ACC112 (cell line): ENCODE measurements around the gene NEURL4.

Experiments used
- H2AFZ ChIP-seq: fragments of 200-600 bp; sonication (generic); one replicate; pipeline ENCODE4 v1.6.0; 2017; ENCODE audit warnings: antibody characterized with exemption, low read length; ENCODE audit not compliant: unreplicated experiment
- H3K27ac ChIP-seq: fragments of 200-600 bp; sonication (generic); 2 replicates; pipeline ENCODE4 v1.5.1; 2014; ENCODE audit warnings: low read depth, mild to moderate bottlenecking, antibody characterized with exemption, low read length, moderate library complexity
- H3K27me3 ChIP-seq: fragments of 200-600 bp; sonication (generic); 2 replicates; pipeline ENCODE4 v1.6.1; 2014; ENCODE audit warnings: mild to moderate bottlenecking, antibody characterized with exemption, low read length, moderate library complexity, mixed read lengths; ENCODE audit not compliant: insufficient read depth
- H3K36me3 ChIP-seq: fragments of 200-600 bp; sonication (generic); 2 replicates; pipeline ENCODE4 v1.6.1; 2016; ENCODE audit warnings: mild to moderate bottlenecking, antibody characterized with exemption, low read length, moderate library complexity, mixed read lengths; ENCODE audit not compliant: insufficient read depth
- H3K4me1 ChIP-seq: fragments of 200-600 bp; sonication (generic); one replicate; pipeline ENCODE4 v1.6.1; 2016; ENCODE audit warnings: low read length, mixed read lengths; ENCODE audit not compliant: insufficient read depth, unreplicated experiment, control insufficient read depth
- H3K4me3 ChIP-seq: fragments of 200-600 bp; sonication (generic); 2 replicates; pipeline ENCODE4 v1.5.1; 2014; ENCODE audit warnings: mild to moderate bottlenecking, low read depth, low read length
- H3K79me2 ChIP-seq: fragments of 200-600 bp; sonication (generic); one replicate; pipeline ENCODE4 v1.6.0; 2016; ENCODE audit warnings: low read length; ENCODE audit not compliant: control insufficient read depth, unreplicated experiment, insufficient read depth

The NEURL4 gene

GRCh38 chr17:7323731-7324437 is 5.3 kb downstream of the NEURL4 start:
- no peak overlapping the region for H3K4me3 ChIP-seq
- H3K36me3 ChIP-seq = peaks cover 21% of the 10 kb centered on the region; the same call in 1 of the 2 replicates
- no peak overlapping the region for H2AFZ ChIP-seq

DNA sequence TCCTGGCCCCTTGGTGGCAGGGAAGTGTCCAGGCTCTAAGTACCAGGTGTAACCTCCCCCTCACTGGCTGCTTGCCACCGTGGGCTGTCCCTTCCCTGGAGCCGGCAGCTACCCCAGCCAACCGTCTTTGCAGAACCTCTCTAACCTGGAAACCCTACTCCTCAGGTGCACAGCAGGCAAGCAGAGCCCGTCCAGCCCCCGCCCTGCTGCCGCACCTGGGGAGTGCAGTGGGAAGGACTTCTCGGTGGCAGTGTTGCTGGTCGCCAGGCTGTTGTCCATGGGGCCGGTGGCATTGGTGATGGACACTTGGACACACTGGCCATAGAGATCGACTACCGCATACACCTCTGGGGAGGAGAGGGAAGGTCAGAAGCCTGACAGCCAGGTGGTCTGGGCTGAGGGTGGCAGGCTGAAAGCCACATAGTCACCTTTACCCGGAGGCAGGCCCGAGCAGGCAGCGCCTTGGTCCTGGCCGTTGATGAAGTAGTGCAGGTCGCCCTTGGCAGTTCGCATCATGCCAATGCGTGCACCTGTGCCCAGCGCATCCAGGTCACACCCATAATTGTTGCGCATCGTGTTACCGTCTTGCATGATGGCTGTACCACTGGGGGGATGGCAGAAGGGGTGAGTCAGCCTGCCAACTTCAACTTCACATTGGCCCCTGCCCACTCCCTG is 6.5 kb downstream of the NEURL4 start:
- no peak overlapping the region for H2AFZ ChIP-seq
- no peaks in the 10 kb centered on the region for H3K27me3 ChIP-seq
- peaks cover 2% of the 10 kb centered on the region for H3K4me1 ChIP-seq
- peaks cover 4% of the 10 kb centered on the region for H3K79me2 ChIP-seq
- H3K4me3 ChIP-seq = no peak overlapping the region
- no peak overlapping the region for H3K27ac ChIP-seq
- peaks cover 21% of the 10 kb centered on the region; the same call in 1 of the 2 replicates for H3K36me3 ChIP-seq

More at GRCh38 chr17:7323731-7324437, 5.3 kb downstream of the NEURL4 start:
- Histone ChIP-seq H3K79me2 (peaks cover 15% of the 10 kb centered on the region), H3K27me3 (no peaks in the 10 kb centered on the region), H3K27ac (no peak overlapping the region), H3K4me1 (peaks cover 10% of the 10 kb centered on the region)

- no peak overlapping the region for H3K4me3 ChIP-seq
- peaks cover 21% of the 10 kb centered on the region; the same call in 1 of the 2 replicates for H3K36me3 ChIP-seq
- H3K27me3 ChIP-seq = no peaks in the 10 kb centered on the region
- H3K27ac ChIP-seq = no peak overlapping the region
- no peak overlapping the region for H2AFZ ChIP-seq
- H3K79me2 ChIP-seq = no peaks in the 10 kb centered on the region
- no peaks in the 10 kb centered on the region for H3K4me1 ChIP-seq
These were observed 7.7 kb downstream of the NEURL4 start for GRCh38 chr17:7321466-7321865.

GRCh38 chr17:7318121-7318860 is 10.8 kb downstream of the NEURL4 start:
- Histone ChIP-seq H2AFZ (no peak overlapping the region), H3K4me1 (peaks cover 18% of the 10 kb centered on the region), H3K36me3 (peaks cover 17% of the 10 kb centered on the region; the same call in 1 of the 2 replicates), H3K27me3 (no peaks in the 10 kb centered on the region), H3K4me3 (no peak overlapping the region), H3K79me2 (peaks cover 5% of the 10 kb centered on the region), H3K27ac (no peak overlapping the region)

DNA sequence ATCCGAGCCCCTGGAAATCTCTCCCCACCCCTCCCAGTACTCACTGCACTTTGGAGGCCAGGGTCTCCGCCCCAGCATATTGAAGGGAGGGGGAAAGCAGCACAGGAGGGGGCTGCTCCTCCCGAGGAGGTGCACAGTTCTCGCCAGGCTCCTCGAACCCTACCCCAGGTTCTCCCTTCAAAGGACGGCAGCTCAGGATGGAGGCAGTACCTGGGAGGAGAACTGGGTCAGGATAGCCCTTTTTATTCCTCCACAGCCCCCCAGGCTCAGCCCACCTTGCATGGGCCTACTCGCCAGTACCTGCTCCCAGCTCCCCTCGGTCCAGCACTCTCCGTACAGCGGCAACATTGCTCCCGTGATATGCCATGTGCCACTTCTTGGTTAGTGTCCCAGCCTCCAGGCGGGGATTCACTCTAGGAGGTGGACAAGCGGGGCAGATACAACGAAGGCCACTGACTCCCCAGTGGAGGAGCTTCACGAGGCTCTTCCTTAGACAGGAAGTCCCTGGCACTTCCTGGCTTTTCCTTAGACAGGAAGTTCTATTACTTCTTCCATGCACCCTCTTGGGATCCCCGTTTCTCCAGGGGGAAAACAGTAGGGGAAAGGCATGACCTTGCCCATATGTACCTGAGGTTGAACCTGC is 11.9 kb downstream of the NEURL4 start:
- H3K4me1 ChIP-seq = peaks cover 24% of the 10 kb centered on the region
- H3K27ac ChIP-seq = no peak overlapping the region
- no peak overlapping the region for H3K4me3 ChIP-seq
- H2AFZ ChIP-seq = no peak overlapping the region
- H3K27me3 ChIP-seq = no peaks in the 10 kb centered on the region
- H3K79me2 ChIP-seq = peaks cover 14% of the 10 kb centered on the region
- peaks cover 18% of the 10 kb centered on the region; the same call in 1 of the 2 replicates for H3K36me3 ChIP-seq

GRCh38 chr17:7315570-7316235 is 13.4 kb downstream of the NEURL4 start:
- Histone ChIP-seq H3K27ac (peak overlapping the region; percentile 78), H3K4me3 (peak overlapping the region; percentile 92), H2AFZ (peak overlapping the region; percentile 12), H3K79me2 (peaks cover 25% of the 10 kb centered on the region), H3K4me1 (peaks cover 30% of the 10 kb centered on the region), H3K27me3 (no peaks in the 10 kb centered on the region), H3K36me3 (peaks cover 25% of the 10 kb centered on the region)

DNA sequence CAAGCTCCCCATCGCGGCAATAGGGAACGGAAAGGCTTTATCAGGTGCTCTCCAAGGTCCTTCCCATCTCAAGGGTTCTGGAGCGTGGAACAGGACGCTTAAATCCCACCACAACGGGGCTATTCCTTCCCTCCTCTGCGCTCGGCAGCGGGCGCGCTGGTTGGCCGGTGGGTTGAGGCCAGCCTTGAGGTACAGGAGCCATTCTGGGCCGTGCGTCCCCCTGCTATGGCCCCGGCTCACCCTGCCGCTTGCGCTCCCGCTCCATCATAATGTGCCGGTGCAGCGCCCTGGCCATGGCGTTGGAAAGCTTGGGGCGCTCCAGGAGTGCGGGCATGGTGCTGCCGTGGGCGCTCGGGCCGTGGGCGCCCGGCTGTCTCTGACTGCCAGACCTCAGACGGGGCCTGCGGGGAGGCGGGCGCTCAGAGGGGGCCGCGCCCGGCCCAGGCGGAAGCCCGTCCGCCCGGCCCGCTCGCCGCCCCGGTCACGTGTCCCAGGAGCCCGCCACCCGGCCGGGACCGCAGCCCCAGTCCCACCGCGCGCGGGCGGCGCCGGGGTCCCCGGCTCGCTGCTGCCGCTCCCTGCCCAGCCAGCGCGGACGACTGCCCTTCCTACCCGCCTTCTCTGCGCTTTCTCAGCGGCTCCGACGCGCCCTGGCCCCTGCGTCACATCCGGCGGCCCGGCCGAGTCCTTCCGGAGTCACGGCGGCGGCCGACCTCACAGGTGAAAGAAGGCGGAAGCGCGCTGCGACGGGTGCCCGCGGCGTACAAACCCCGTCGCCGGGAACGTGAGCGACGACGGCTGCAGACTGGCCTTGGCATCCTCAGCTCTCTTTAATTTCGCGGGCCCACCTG is 14.2 kb downstream of the NEURL4 start, which contains the start of gene GPS2:
Gene GPS2, minus strand, starts transcription at position 642 of the 851 bp plus-strand sequence. Its CDS starts 308 bp downstream, at position 334.
- Histone ChIP-seq H3K4me3 (peak within 1 kb of the TSS; percentile 92), H2AFZ (peak within 1 kb of the TSS; percentile 12), H3K27ac (peak within 1 kb of the TSS; percentile 78), H3K4me1 (peaks cover 38% of the 10 kb centered on the region), H3K36me3 (peaks cover 27% of the 10 kb centered on the region), H3K79me2 (peaks cover 32% of the 10 kb centered on the region), H3K27me3 (no peaks in the 10 kb centered on the region)

DNA sequence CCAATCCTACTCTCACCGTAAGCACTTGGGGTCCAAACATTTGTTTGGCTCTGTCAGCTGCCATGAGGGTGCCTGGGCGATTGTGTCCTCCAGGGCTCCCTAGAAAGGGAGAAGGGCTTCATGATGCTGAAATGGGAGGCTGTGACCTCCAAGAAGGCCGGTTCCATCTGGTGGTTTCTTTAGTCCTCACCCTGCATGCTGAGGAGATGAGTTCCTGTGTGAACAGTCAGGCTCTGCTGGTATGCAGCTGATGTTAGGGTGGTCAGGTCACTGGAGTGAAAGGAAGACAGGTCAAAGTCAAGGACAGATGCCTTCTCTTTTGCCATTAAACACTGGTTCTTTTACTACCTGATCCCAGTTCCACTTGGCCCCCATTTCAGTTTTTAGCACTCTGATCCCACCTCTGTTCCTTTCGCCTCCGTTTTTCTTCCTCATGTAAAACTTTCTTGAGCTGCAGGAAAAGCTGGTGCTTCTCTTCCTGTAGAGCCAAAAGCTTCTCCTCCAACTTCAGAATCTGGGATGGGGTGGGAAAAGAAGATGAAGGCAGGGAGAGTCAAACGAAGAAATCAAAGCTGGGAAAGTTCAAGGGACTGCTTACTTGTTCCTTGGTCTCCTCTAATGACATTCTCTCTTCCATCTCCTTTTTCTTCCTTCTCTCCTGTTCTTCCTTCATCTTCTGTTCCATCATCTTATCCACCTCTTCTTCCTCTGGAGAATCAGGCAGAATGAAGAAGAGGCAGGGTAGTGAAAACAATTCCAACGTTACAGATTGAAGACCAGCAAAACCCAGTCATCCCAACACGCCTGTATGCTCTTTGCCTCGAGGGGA is 15.0 kb downstream of the NEURL4 start:
- H3K4me1 ChIP-seq = peaks cover 46% of the 10 kb centered on the region
- peak overlapping the region; percentile 78 for H3K27ac ChIP-seq
- peaks cover 31% of the 10 kb centered on the region for H3K36me3 ChIP-seq

More for the DNA sequence above, 15.0 kb downstream of the NEURL4 start:
- Histone ChIP-seq H2AFZ (no peak overlapping the region), H3K27me3 (no peaks in the 10 kb centered on the region), H3K4me3 (peak overlapping the region; percentile 92), H3K79me2 (peaks cover 41% of the 10 kb centered on the region)
